ENCODE measurements around the gene CDH4.

Gene CDH4

GRCh38 chr20:61845233-61845671 lies 593.2 kb downstream of the CDH4 start:
- POLR2A ChIA-PET (ENCODE audit: low non-redundant PET) = no interaction called here
- CTCF ChIA-PET = no interaction called here
- no peak for DNase-seq (ENCODE audit: low spot score)
- no peak overlapping the region for H3K27ac ChIP-seq
- no peak for TF ChIP-seq CTCF (conservative IDR thresholded peaks at IDR 0.05; ENCODE audit: low read depth)

GRCh38 chr20:61846074-61846473 lies 594.0 kb downstream of the CDH4 start:
- CTCF ChIA-PET = interaction anchor here (0.8 kb wide), 1 partner anchor 11 kb away, joined by 4 read pairs; no protein-coding TSS in a partner anchor
- no peak for DNase-seq (ENCODE audit: low spot score)
- no peak overlapping the region for H3K27ac ChIP-seq
- POLR2A ChIA-PET (ENCODE audit: low non-redundant PET) = no interaction called here
- no peak for TF ChIP-seq CTCF (conservative IDR thresholded peaks at IDR 0.05; ENCODE audit: low read depth)

DNA sequence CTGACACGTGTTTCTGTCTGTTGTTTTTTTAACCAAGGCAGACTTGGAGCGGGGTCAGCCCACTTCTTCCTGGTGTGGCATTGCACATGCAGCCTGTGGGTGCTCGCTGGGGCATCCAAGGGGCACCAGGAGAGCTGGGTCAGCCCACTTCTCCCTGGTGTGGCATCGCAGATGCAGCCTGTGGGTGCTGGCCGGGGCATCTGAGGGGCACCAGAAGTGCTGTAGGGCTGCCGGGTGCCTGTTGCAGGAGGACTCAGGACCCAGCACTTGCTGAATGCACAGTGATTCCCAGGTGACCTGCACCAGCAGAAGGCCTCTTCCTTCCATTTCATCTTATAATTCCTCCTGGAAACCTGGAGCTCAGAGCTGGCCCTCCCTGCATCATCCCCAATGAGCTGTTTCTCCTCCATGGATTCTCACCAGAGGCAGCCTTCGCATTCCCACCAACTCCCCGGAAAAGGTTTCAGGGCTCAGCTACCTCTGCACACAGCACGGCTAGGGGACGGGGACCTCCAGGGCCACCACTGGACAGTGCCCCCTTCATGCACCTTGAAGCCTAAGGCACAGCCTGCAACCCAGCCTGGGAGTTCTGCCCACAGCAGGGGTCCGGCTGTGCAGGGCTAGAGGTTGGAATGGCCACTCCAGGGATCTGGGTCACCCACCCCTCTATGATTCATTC lies 594.8 kb downstream of the CDH4 start:
- H3K27ac ChIP-seq = no peak overlapping the region
- CTCF ChIA-PET = interaction anchor here (0.6 to 0.8 kb wide), 2 partner anchors 12 to 27 kb away, joined by 3 to 4 read pairs; no protein-coding TSS in a partner anchor

DNA sequence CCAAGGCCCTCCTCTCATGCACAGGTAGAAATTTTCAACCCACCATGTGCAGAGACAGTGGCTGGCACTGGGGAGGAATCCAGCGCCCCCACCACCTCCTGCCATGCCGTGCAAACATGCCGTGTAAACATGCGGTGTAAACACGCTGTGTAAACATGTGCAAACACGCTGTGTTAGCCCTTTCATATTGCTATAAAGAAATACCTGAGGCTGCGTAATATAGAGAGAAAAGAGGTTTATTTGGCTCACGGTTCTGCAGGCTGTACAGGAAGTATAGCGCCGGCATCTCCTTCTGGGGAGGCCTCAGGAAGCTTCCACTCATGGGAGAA lies 595.3 kb downstream of the CDH4 start:
- ChIA-PET CTCF (interaction anchor here (0.6 kb wide), 1 partner anchor 26 kb away, joined by 3 read pairs; no protein-coding TSS in a partner anchor), POLR2A (ENCODE audit: low non-redundant PET) (no interaction called here)
- DNase-seq (ENCODE audit: low spot score) = no peak
- no peak overlapping the region for H3K27ac ChIP-seq
- TF ChIP-seq CTCF (conservative IDR thresholded peaks at IDR 0.05; ENCODE audit: low read depth) = no peak

More for the DNA sequence above, 594.8 kb downstream of the CDH4 start:
- no peak for TF ChIP-seq CTCF (conservative IDR thresholded peaks at IDR 0.05; ENCODE audit: low read depth)
- POLR2A ChIA-PET (ENCODE audit: low non-redundant PET) = no interaction called here
- no peak for DNase-seq (ENCODE audit: low spot score)

DNA sequence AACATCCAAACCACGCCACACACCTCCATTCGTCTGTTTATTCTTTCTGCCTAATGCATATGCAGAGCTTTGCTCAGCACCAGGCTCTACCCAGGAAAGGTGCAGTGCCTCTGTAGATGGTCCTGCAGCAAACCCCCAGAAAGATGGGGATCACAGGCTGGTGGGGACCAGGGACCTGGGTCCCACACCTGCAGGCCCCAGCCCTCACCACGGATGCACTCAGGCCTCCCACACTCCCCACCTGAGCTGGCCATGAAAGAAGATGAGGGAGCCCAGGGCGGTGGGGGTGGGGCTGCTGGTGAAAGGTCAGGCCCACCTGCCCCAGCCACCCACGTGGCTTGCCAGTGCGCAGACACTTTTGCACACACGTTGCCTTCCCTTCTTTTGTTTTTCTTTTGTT lies 595.9 kb downstream of the CDH4 start:
- CTCF ChIA-PET = interaction anchor here (1.1 to 1.5 kb wide), 2 partner anchors 39 to 58 kb away, joined by 4 read pairs; no protein-coding TSS in a partner anchor

DNA sequence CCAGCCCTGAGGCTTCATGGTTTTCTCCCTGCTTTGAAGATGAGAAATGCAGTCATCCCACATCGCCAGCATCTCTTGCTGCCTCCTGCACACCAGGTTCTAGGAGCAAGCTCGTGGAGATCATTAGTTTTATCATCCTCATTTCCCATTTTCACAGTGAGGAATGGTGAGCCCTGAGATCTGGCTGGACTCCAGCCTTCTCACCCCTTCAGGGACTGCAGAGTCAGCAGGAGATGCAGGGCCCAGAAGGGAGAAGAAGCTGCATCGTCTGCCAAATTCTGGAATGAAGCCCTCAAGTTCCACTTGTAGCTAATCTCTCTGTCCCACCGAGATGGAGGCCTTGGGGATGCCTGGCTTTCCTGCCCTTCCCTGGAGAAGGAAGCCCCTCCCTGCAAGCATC lies 596.8 kb downstream of the CDH4 start:
- no peak for TF ChIP-seq CTCF (conservative IDR thresholded peaks at IDR 0.05; ENCODE audit: low read depth)
- H3K27ac ChIP-seq = no peak overlapping the region
- DNase-seq (ENCODE audit: low spot score) = no peak
- POLR2A ChIA-PET (ENCODE audit: low non-redundant PET) = no interaction called here
- CTCF ChIA-PET = interaction anchor here (1.1 to 1.5 kb wide), 2 partner anchors 39 to 59 kb away, joined by 4 read pairs; no protein-coding TSS in a partner anchor

More for the DNA sequence above, 595.9 kb downstream of the CDH4 start:
- POLR2A ChIA-PET (ENCODE audit: low non-redundant PET) = no interaction called here
- no peak for TF ChIP-seq CTCF (conservative IDR thresholded peaks at IDR 0.05; ENCODE audit: low read depth)
- H3K27ac ChIP-seq = no peak overlapping the region
- DNase-seq (ENCODE audit: low spot score) = no peak
